Mesodermal cell (in vitro differentiated cells): ENCODE results near the gene TCL1B. TPM values are rescaled to one million over a fixed set of nuclear protein-coding genes. Genes with fewer than 3 reads are reported as not detected.

Source experiments
- H3K27ac ChIP-seq: 2 replicates; pipeline ENCODE4 v1.7.0; 2013; ENCODE audit warnings: mild to moderate bottlenecking, low read depth, low read length, moderate library complexity; ENCODE audit not compliant: severe bottlenecking
- H3K36me3 ChIP-seq: 2 replicates; pipeline ENCODE4 v1.7.1; 2013; ENCODE audit warnings: mild to moderate bottlenecking, low read length, moderate library complexity; ENCODE audit not compliant: control insufficient read depth, insufficient read depth
- H3K4me1 ChIP-seq: one replicate; pipeline ENCODE4 v1.7.1; 2013; ENCODE audit warnings: mild to moderate bottlenecking, low read length; ENCODE audit not compliant: insufficient read depth, control insufficient read depth, poor library complexity, severe bottlenecking
- H3K4me3 ChIP-seq: 2 replicates; pipeline ENCODE4 v1.7.0; 2013; ENCODE audit warnings: low read length, control low read depth, mild to moderate bottlenecking; ENCODE audit not compliant: insufficient read depth, poor library complexity, severe bottlenecking; ENCODE audit errors: extremely low read depth
- H3K9me3 ChIP-seq: 2 replicates; pipeline ENCODE4 v1.7.1; 2013; ENCODE audit warnings: mild to moderate bottlenecking, low read length, moderate library complexity; ENCODE audit not compliant: control insufficient read depth
- WGBS, 2 experiments: methylation state at CpG; one replicate each; pipeline ENCODE4 v1.1.5; 2013; ENCODE audit warnings: missing lambda C conversion rate in 2 of 2; ENCODE audit not compliant: insufficient coverage in 2 of 2; 5-methylcytosine and 5-hydroxymethylcytosine counted together
- polyA plus RNA-seq, 2 experiments: library from polyadenylated mRNA; stranded (reverse); fragments of 50-300 nt; gene quantifications; one replicate each; pipeline ENCODE4 v1.2.3, GENCODE V29; 2013

TCL1B gene
- polyA plus RNA-seq (2013, experiment 1 of 2): not detected
- polyA plus RNA-seq (2013, experiment 2 of 2): not detected

DNA sequence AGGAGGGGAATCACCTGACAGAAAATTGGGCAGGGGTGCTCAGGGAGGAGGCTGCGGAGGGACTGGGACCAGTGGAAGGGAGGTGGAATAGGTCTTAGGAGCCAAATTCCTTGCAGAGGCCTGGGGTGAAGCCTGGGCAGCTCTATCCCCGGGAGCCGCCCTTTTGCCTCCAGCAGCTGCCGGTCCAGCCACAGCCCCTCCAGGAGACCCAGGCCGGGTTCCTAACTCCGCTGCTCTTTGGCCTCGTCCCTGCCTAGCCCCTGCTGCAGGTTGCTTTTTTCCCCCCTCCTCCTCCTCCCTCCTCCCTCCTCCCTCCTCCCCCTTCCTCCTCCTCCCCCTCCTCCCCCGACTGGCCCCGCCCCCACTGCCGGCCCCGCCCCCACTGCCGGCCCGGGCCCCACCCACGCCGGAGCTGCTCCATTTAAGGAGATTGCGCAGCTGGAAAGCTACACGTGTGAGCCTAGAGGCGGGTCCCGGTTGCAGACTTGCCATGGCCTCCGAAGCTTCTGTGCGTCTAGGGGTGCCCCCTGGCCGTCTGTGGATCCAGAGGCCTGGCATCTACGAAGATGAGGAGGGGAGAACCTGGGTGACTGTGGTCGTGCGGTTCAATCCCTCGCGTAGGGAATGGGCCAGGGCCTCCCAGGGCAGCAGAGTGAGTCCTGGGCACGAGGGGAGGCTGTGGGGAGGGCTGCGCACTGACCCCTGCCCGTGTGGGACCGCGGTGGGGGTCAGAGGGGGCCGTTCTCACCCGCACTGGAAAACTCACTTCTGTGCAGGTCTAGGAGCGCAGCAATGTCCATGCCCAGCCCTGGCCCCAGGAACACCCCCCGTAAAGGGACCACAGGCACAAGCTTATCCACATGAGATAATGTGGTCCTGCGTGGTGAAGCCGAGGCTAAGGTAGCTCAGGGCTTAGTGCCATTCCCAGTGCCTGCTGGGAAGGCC is at the start of gene TCL1B:
TCL1B (plus strand) TSS at position 449 of the 945 bp plus-strand sequence; CDS start at position 491, 42 bp downstream.
- H3K36me3 ChIP-seq: no peaks in the 10 kb centered on the region
- no peaks in the 10 kb centered on the region for H3K9me3 ChIP-seq
- H3K27ac ChIP-seq: no peak within 1 kb of the TSS
- 82 to 85% methylated on average over 21 to 26 of the region's 38 CpGs for WGBS, 2 experiments
- no peak within 1 kb of the TSS for H3K4me3 ChIP-seq
- H3K4me1 ChIP-seq: peaks cover 3% of the 10 kb centered on the region

- Histone ChIP-seq H3K4me3 (no peak overlapping the region), H3K9me3 (no peaks in the 10 kb centered on the region), H3K4me1 (no peaks in the 10 kb centered on the region), H3K36me3 (no peaks in the 10 kb centered on the region), H3K27ac (no peak overlapping the region)
- WGBS, 2 experiments: 93 to 95% methylated on average over 2 of the region's 3 CpGs
Observed at GRCh38 chr14:95644981-95645380, 41.2 kb upstream of the TCL1B start.

- H3K4me3 ChIP-seq: no peak overlapping the region
- H3K4me1 ChIP-seq: no peaks in the 10 kb centered on the region
- 89 to 91% methylated on average over 8 of the region's 10 CpGs for WGBS, 2 experiments
- H3K36me3 ChIP-seq: no peaks in the 10 kb centered on the region
- no peak overlapping the region for H3K27ac ChIP-seq
- no peaks in the 10 kb centered on the region for H3K9me3 ChIP-seq
Observed at GRCh38 chr14:95645389-95645996, 40.7 kb upstream of the TCL1B start.

GRCh38 chr14:95647926-95648325 is 38.3 kb upstream of the TCL1B start:
- peaks cover 6% of the 10 kb centered on the region for H3K4me1 ChIP-seq
- no peak overlapping the region for H3K4me3 ChIP-seq
- no peaks in the 10 kb centered on the region for H3K9me3 ChIP-seq
- H3K36me3 ChIP-seq: no peaks in the 10 kb centered on the region
- 80 to 100% methylated on average over 1 of the region's 3 CpGs for WGBS, 2 experiments
- H3K27ac ChIP-seq: no peak overlapping the region

GRCh38 chr14:95649230-95649629 is 37.0 kb upstream of the TCL1B start:
- Histone ChIP-seq H3K4me3 (no peak overlapping the region), H3K36me3 (no peaks in the 10 kb centered on the region), H3K27ac (no peak overlapping the region), H3K9me3 (no peaks in the 10 kb centered on the region), H3K4me1 (peaks cover 6% of the 10 kb centered on the region)
- 93 to 95% methylated on average over 5 to 6 of the region's 7 CpGs for WGBS, 2 experiments

DNA sequence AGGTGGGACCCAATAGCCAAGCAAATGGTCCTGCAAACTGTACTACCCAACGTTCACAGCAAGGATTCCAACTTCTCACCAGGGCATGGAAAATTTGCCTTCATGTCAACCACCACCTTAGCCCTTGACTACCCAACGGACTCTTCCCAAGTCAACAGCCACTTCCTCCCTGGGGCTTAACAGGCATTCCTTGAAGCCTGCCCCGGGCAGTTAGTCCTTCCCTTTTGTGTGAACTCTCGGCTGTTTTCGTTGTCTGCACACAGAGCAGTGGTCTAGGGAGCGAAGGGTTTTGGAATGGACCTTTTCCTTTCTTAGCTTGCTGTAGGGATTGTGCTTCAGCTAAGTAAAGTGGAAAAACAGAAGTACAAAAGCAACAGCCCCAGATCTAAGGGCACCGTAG is 35.2 kb upstream of the TCL1B start:
- no peaks in the 10 kb centered on the region for H3K36me3 ChIP-seq
- peaks cover 6% of the 10 kb centered on the region for H3K4me1 ChIP-seq
- WGBS, 2 experiments: 89 to 96% methylated on average over 3 to 7 of the region's 7 CpGs
- H3K27ac ChIP-seq: no peak overlapping the region
- no peak overlapping the region for H3K4me3 ChIP-seq
- no peaks in the 10 kb centered on the region for H3K9me3 ChIP-seq

GRCh38 chr14:95651821-95652583 is 34.2 kb upstream of the TCL1B start:
- peak overlapping the region; percentile 63 for H3K27ac ChIP-seq
- no peaks in the 10 kb centered on the region for H3K9me3 ChIP-seq
- H3K4me1 ChIP-seq: peaks cover 6% of the 10 kb centered on the region
- no peak overlapping the region for H3K4me3 ChIP-seq
- 76 to 92% methylated on average over 2 to 3 of the region's 5 CpGs for WGBS, 2 experiments
- H3K36me3 ChIP-seq: no peaks in the 10 kb centered on the region

DNA sequence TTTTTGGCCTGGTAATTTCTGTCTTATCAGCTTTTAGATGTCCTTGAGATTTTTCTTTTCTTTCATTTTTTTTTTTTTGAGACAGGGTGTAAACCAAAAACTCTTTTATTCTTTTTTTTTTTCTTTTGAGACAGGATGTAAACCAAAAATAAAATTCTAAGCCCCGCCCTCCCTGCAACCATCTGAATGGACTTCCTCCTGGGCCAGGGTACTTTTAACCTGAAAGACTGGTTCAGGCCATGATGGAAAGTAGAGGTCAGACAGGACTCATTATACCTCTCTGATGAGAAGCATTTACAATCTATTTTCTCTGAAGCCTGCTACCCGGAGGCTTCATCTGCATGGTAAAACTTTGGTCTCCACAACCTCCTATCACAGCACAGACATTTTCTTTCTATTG is 33.5 kb upstream of the TCL1B start:
- Histone ChIP-seq H3K4me3 (no peak overlapping the region), H3K4me1 (peaks cover 6% of the 10 kb centered on the region), H3K27ac (peak overlapping the region; percentile 63), H3K36me3 (no peaks in the 10 kb centered on the region), H3K9me3 (no peaks in the 10 kb centered on the region)
- 73 to 82% methylated on average over 1 of the region's 2 CpGs for WGBS, 2 experiments

GRCh38 chr14:95655461-95655860 is 30.8 kb upstream of the TCL1B start:
- H3K4me1 ChIP-seq: peaks cover 9% of the 10 kb centered on the region
- H3K9me3 ChIP-seq: no peaks in the 10 kb centered on the region
- no peak overlapping the region for H3K27ac ChIP-seq
- no CpG with 5 or more reads among the region's 1 CpG for WGBS, 2 experiments
- H3K36me3 ChIP-seq: no peaks in the 10 kb centered on the region
- no peak overlapping the region for H3K4me3 ChIP-seq

DNA sequence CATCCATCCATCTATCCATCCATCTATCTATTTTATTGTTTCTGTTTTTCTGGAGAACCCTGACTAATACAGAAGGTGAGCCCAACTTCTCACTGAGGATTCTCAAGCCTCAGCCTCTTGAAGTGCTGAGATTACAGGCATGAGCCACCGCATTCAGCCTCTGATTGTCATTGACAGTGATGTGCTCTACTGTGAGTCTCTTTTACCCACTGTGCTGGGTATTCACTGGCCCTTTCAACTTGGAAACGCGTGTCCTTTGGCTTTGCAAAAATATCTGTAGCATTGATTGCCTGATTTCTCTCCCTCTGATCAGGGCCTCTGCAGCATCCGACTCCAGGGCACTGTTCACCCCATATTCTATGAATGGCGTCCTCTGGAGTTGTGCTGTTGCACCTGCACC is 29.6 kb upstream of the TCL1B start:
- Histone ChIP-seq H3K4me1 (peaks cover 15% of the 10 kb centered on the region), H3K27ac (no peak overlapping the region), H3K36me3 (no peaks in the 10 kb centered on the region), H3K9me3 (no peaks in the 10 kb centered on the region), H3K4me3 (no peak overlapping the region)
- WGBS, 2 experiments: 58 to 66% methylated on average over 4 to 5 of the region's 5 CpGs
